HEK293T (cell line): ENCODE results near the gene ANKS6.

ENCODE experiments used
- CTCF ChIA-PET: fragments of 350-600 bp; formaldehyde crosslinking; extraction: SDS; loops from one replicate; lab custom pipeline; 2021; ENCODE audit warnings: antibody characterized with exemption, inconsistent platforms; lab: Yijun Ruan, JAX
- POLR2A ChIA-PET: fragments of 350-600 bp; formaldehyde crosslinking; extraction: SDS; loops from one replicate; lab custom pipeline; 2020; ENCODE audit warnings: antibody characterized with exemption, inconsistent platforms; lab: Yijun Ruan, JAX
- DNase-seq: peaks from one replicate; pipeline ENCODE4 v3.0.0; 2012; ENCODE audit warnings: mixed read lengths; ENCODE audit errors: extremely low spot score
- ARNT ChIP-seq: fragments of 450-650 bp; IDR thresholded peaks from 2 replicates; pipeline ENCODE4 v1.6.1; 2017; ENCODE audit warnings: mild to moderate bottlenecking
- BHLHE40 ChIP-seq: fragments of 450-650 bp; IDR thresholded peaks from 2 replicates; pipeline ENCODE4 v1.6.1; 2016; ENCODE audit warnings: mild to moderate bottlenecking, moderate library complexity, borderline replicate concordance
- CTBP1 ChIP-seq: fragments of 450-650 bp; IDR thresholded peaks from 2 replicates; pipeline ENCODE4 v1.6.1; 2016; ENCODE audit warnings: borderline replicate concordance
- ELF4 ChIP-seq: fragments of 450-650 bp; IDR thresholded peaks from 2 replicates; pipeline ENCODE4 v1.6.1; 2017; ENCODE audit warnings: antibody characterized with exemption
- FOXA1 ChIP-seq: fragments of 450-650 bp; IDR thresholded peaks from 2 replicates; pipeline ENCODE4 v1.6.1; 2016; ENCODE audit warnings: mild to moderate bottlenecking
- FOXK2 ChIP-seq: fragments of 450-650 bp; IDR thresholded peaks from 2 replicates; pipeline ENCODE4 v1.6.1; 2016; ENCODE audit warnings: mild to moderate bottlenecking
- FOXM1 ChIP-seq: fragments of 450-650 bp; IDR thresholded peaks from 2 replicates; pipeline ENCODE4 v1.6.1; 2017; ENCODE audit warnings: mild to moderate bottlenecking, borderline replicate concordance
- HDGF ChIP-seq: fragments of 450-650 bp; IDR thresholded peaks from 2 replicates; pipeline ENCODE4 v1.6.1; 2017; ENCODE audit warnings: antibody characterized with exemption, borderline replicate concordance
- L3MBTL2 ChIP-seq: fragments of 450-650 bp; conservative IDR thresholded peaks from 2 replicates; pipeline ENCODE4 v1.6.1; 2016; ENCODE audit warnings: mild to moderate bottlenecking
- LEF1 ChIP-seq: fragments of 450-650 bp; IDR thresholded peaks from 2 replicates; pipeline ENCODE4 v1.6.1; 2017; ENCODE audit warnings: mild to moderate bottlenecking, borderline replicate concordance
- NFRKB ChIP-seq: fragments of 450-650 bp; IDR thresholded peaks from 2 replicates; pipeline ENCODE4 v1.6.1; 2016; ENCODE audit warnings: mild to moderate bottlenecking, moderate library complexity
- PKNOX1 ChIP-seq: fragments of 450-650 bp; IDR thresholded peaks from 2 replicates; pipeline ENCODE4 v1.6.1; 2016
- SP1 ChIP-seq: fragments of 450-650 bp; IDR thresholded peaks from 2 replicates; pipeline ENCODE4 v1.6.1; 2017
- SUZ12 ChIP-seq: fragments of 450-650 bp; IDR thresholded peaks from 2 replicates; pipeline ENCODE4 v1.6.1; 2016; ENCODE audit warnings: mild to moderate bottlenecking
- TARDBP ChIP-seq: fragments of 450-650 bp; IDR thresholded peaks from 2 replicates; pipeline ENCODE4 v1.6.1; 2016
- ZNF384 ChIP-seq: fragments of 450-650 bp; IDR thresholded peaks from 2 replicates; pipeline ENCODE4 v1.6.1; 2016

ANKS6 gene

DNA sequence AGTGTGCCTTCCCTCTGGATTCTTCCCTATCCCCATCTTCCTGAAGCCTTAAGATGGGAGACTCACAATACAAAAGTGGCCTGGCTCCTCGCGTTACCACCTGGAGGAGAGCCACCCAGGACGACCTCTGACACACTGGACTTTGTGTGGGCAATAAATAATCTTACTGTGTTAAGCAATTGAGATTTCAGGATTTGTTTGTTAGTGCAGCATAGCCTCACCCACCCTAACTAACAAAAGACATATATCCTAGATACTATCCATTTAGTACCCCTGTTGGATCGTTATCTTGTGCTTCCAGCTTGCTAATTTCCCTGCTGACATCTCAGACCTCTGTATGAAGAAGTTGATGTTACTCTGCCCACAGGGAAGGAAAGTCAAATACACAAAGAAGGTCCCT is 95.6 kb downstream of the ANKS6 start:
- ChIA-PET POLR2A (no interaction called here), CTCF (no interaction called here)
- DNase-seq, result no peak
- TF ChIP-seq BHLHE40 (no peak), LEF1 (no peak)

DNA sequence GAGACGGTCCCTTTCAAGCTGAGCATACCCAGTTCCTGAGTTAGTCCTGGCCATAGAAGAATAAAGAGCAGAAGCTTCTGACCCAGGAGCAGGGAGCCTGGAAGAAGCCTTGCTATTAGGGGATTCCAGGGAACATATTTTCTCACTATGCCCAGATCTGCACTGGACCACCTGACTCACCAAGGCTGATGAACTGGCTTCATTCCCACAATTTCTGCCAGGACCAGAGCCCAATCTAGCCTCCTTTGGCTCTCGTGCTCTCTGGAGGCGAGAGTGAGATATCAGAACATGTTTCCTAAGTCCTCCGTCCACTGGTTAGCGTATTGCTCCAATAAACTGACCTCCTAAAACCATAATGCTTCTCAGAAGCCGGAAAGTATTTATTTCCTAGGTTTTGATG is 97.5 kb downstream of the ANKS6 start:
- ChIA-PET POLR2A (no interaction called here), CTCF (no interaction called here)
- DNase-seq, result no peak
- TF ChIP-seq SUZ12, result no peak
- TF ChIP-seq ZNF384, result no peak
- no peak for TF ChIP-seq BHLHE40
- no peak for TF ChIP-seq SP1

GRCh38 chr9:98694943-98695342 is 101.4 kb downstream of the ANKS6 start:
- ChIA-PET CTCF (no interaction called here), POLR2A (no interaction called here)
- TF ChIP-seq BHLHE40 (no peak), TARDBP (no peak), PKNOX1 (no peak), HDGF (no peak), SUZ12 (no peak), FOXM1 (no peak), SP1 (no peak), ZNF384 (no peak), L3MBTL2 (no peak), ARNT (no peak), ELF4 (no peak), CTBP1 (no peak), NFRKB (no peak), LEF1 (no peak), FOXK2 (no peak), FOXA1 (no peak)
- no peak for DNase-seq

DNA sequence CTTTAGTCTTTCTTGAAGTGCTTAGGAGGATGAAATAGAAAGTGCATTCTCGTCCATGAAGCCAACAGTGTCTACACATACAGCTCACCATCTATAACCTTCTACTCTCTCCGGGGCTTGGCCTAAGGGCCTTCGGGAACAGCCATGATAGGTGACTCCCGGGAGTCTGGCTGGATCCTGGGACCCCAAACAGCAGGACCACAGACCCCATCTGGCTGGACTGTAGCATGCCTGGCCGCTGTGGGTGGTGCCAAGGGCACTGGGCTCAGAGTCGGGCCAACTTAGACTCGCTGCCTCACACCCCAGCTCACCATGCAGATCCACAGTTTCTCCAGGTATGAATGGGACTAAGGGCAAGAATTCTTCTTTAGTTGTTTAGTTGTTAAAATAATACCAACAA is 104.0 kb downstream of the ANKS6 start:
- CTCF ChIA-PET, result interaction anchor here (0.6 kb wide), 1 partner anchor 293 kb away, joined by 3 read pairs; no protein-coding TSS in a partner anchor
- no peak for DNase-seq
- POLR2A ChIA-PET, result no interaction called here
- TF ChIP-seq SP1, result no peak
- no peak for TF ChIP-seq HDGF
- no peak for TF ChIP-seq L3MBTL2
- no peak for TF ChIP-seq ZNF384
- no peak for TF ChIP-seq SUZ12
- no peak for TF ChIP-seq FOXK2
- TF ChIP-seq FOXA1, result no peak
- no peak for TF ChIP-seq ELF4
- TF ChIP-seq ARNT, result no peak
- no peak for TF ChIP-seq NFRKB
- TF ChIP-seq FOXM1, result no peak
- no peak for TF ChIP-seq CTBP1

- ChIA-PET CTCF (interaction anchor here (0.6 kb wide), 1 partner anchor 293 kb away, joined by 3 read pairs; no protein-coding TSS in a partner anchor), POLR2A (no interaction called here)
- TF ChIP-seq ARNT, result no peak
- DNase-seq, result no peak
These were observed 104.5 kb downstream of the ANKS6 start for GRCh38 chr9:98691890-98692289.

- CTCF ChIA-PET, result interaction anchor here (0.6 kb wide), 1 partner anchor 16 kb away, joined by 3 read pairs; no protein-coding TSS in a partner anchor
- POLR2A ChIA-PET, result no interaction called here
- TF ChIP-seq BHLHE40 (no peak), ZNF384 (no peak), L3MBTL2 (no peak), LEF1 (no peak), TARDBP (no peak), FOXK2 (no peak), SUZ12 (no peak), FOXA1 (no peak), FOXM1 (no peak), CTBP1 (no peak), SP1 (no peak), ELF4 (no peak), ARNT (no peak), HDGF (no peak)
- no peak for DNase-seq
These were observed 105.7 kb downstream of the ANKS6 start for GRCh38 chr9:98690686-98691085.

- DNase-seq, result no peak
- TF ChIP-seq HDGF (no peak), BHLHE40 (no peak), ELF4 (no peak), FOXK2 (no peak), LEF1 (no peak), FOXM1 (no peak), PKNOX1 (no peak), L3MBTL2 (no peak), ARNT (no peak), NFRKB (no peak), SP1 (no peak), FOXA1 (no peak), ZNF384 (no peak), TARDBP (no peak), CTBP1 (no peak), SUZ12 (no peak)
- ChIA-PET CTCF (no interaction called here), POLR2A (no interaction called here)
These were observed 107.5 kb downstream of the ANKS6 start for GRCh38 chr9:98688710-98689495.
